Caco-2 (cell line): Measurements from ENCODE around the gene SLC25A31. TPM values are rescaled to one million over a fixed set of nuclear protein-coding genes. Genes with fewer than 3 reads are reported as not detected.

Experiments
- Bru-seq: library from RNA; stranded (reverse); fragments of 400-500 nt; gene quantifications from one replicate; lab custom pipeline; 2021; lab: Mats Ljungman, UMichigan
- BruChase-seq, 2 experiments: library from RNA; stranded (reverse); fragments of 400-500 nt; gene quantifications; one replicate each; lab custom pipeline; 2021; lab: Mats Ljungman, UMichigan
- BruUV-seq: library from RNA; stranded (reverse); fragments of 400-500 nt; replicated peaks from 2 replicates; lab custom pipeline; 2021; lab: Mats Ljungman, UMichigan
- CTCF ChIA-PET: fragments of 300-600 bp; sonication (Branson Sonifier 250); formaldehyde crosslinking; loops from one replicate; lab custom pipeline; 2022; ENCODE audit warnings: antibody characterized with exemption; lab: Charles Lee
- POLR2A ChIA-PET: fragments of 300-600 bp; sonication (Branson Sonifier 250); formaldehyde crosslinking; loops from one replicate; lab custom pipeline; 2022; ENCODE audit warnings: antibody characterized with exemption; lab: Charles Lee
- DNase-seq, 2 experiments: peaks; one replicate each; pipeline versions ENCODE4 v3.0.0 to v3.0.0-alpha.2; 2020 to 2022
- H3K27me3 ChIP-seq: replicated peaks from 2 replicates; pipeline ENCODE4 v1.6.0; 2011; ENCODE audit warnings: low read length; ENCODE audit not compliant: control insufficient read depth, insufficient read depth
- H3K36me3 ChIP-seq: 2 replicates; pipeline ENCODE4 v1.5.1; 2011; ENCODE audit warnings: low read length; ENCODE audit not compliant: control insufficient read depth, insufficient read depth
- H3K4me1 ChIP-seq: fragments of 250-450 bp; sonication (Bioruptor Pico); 2 replicates; pipeline ENCODE4 v1.5.1; 2020; ENCODE audit warnings: mild to moderate bottlenecking
- H3K4me3 ChIP-seq: 2 replicates; pipeline ENCODE4 v1.5.1; 2011; ENCODE audit warnings: low read depth, mild to moderate bottlenecking, control low read depth, low read length
- H3K9me3 ChIP-seq: fragments of 250-450 bp; sonication (Bioruptor Pico); 2 replicates; pipeline ENCODE4 v1.5.1; 2020; ENCODE audit warnings: mild to moderate bottlenecking, moderate library complexity
- H3K27ac Mint-ChIP-seq: one replicate; pipeline ENCODE4 v1.8.0; 2022; ENCODE audit warnings: mixed read lengths; ENCODE audit not compliant: unreplicated experiment
- H3K27me3 Mint-ChIP-seq: one replicate; pipeline ENCODE4 v1.8.0; 2022; ENCODE audit warnings: mixed read lengths; ENCODE audit not compliant: insufficient read depth, unreplicated experiment
- H3K36me3 Mint-ChIP-seq: one replicate; pipeline ENCODE4 v1.8.0; 2022; ENCODE audit warnings: mild to moderate bottlenecking, mixed read lengths; ENCODE audit not compliant: insufficient read depth, unreplicated experiment
- H3K4me1 Mint-ChIP-seq: one replicate; pipeline ENCODE4 v1.8.0; 2022; ENCODE audit warnings: low read depth, mixed read lengths; ENCODE audit not compliant: unreplicated experiment
- H3K4me3 Mint-ChIP-seq: one replicate; pipeline ENCODE4 v1.8.0; 2022; ENCODE audit warnings: mild to moderate bottlenecking, moderate library complexity, mixed read lengths; ENCODE audit not compliant: unreplicated experiment
- H3K9me3 Mint-ChIP-seq: one replicate; pipeline ENCODE4 v1.8.0; 2022; ENCODE audit warnings: mixed read lengths; ENCODE audit not compliant: unreplicated experiment
- intact Hi-C: fragments of 100-400 bp; cut with micrococcal nuclease; formaldehyde crosslinking; loops from one replicate; pipeline ENCODE4 v1.10.0; 2022; ENCODE audit not compliant: unreplicated experiment
- long read RNA-seq: library from polyadenylated mRNA; stranded (forward); transcript quantifications from one replicate; pipeline ENCODE4 v2.0.0, GENCODE V29; 2022
- total RNA-seq: library from RNA; stranded (reverse); gene quantifications from 2 replicates; pipeline ENCODE4 v1.2.3, GENCODE V29; 2022
- TF ChIP-seq, protein P1 (sequence below), 2 experiments: fragments of 200-600 bp in 1 of 2; IDR thresholded peaks; 1 replicate in 1 of 2; 2 replicates in 1 of 2; pipeline versions ENCODE4 v1.5.1 to v1.8.0; 2011 to 2022; ENCODE audit warnings: antibody characterized with exemption in 1 of 2, control low read depth in 1 of 2, inconsistent platforms in 1 of 2, low read depth in 1 of 2, low read length in 1 of 2, mild to moderate bottlenecking in 1 of 2, moderate library complexity in 1 of 2; ENCODE audit not compliant: insufficient read depth in 1 of 2, severe bottlenecking in 1 of 2, unreplicated experiment in 1 of 2

Gene SLC25A31
- total RNA-seq (not detected in 2 replicates), Bru-seq, nascent RNA (percentile 7 among the genes with signal in this experiment), BruChase-seq, experiment 1, labeled RNA remaining after a 2-hour chase (percentile 11 among the genes with signal in this experiment), BruChase-seq, experiment 2, labeled RNA remaining after a 6-hour chase (percentile 6 among the genes with signal in this experiment)
- long read RNA-seq = 0 reads

DNA sequence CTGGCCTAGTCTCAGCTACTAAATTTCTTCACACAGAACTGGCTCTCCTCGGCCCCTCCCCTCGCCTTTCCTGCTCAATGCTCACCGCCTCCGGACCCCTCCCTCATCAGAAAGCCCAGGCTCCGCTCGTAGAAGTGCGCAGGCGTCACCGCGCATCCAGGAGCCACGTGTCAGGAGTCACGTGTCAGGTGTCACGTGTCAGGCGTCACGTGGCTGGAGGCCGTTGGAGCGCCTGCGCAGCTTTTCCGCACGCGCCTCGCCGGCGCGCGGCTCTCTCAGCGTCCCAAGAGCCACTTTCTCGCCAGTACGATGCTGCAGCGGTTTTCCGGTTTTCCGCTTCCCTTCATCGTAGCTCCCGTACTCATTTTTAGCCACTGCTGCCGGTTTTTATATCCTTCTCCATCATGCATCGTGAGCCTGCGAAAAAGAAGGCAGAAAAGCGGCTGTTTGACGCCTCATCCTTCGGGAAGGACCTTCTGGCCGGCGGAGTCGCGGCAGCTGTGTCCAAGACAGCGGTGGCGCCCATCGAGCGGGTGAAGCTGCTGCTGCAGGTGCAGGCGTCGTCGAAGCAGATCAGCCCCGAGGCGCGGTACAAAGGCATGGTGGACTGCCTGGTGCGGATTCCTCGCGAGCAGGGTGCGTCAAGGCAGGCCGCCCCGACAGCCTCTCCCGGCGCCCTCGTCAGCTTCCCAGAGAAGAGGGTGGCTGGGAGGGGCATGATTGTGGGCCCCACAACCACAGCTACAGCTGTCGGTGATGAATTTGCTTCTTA lies at the start of gene SLC25A31:
Gene SLC25A31, plus strand, starts transcription at position 259 of the 772 bp plus-strand sequence. Its CDS starts 146 bp downstream, at position 405.
- no peaks in the 10 kb centered on the region for H3K4me1 ChIP-seq
- no peaks in the 10 kb centered on the region for H3K27me3 ChIP-seq
- H3K36me3 ChIP-seq = no peaks in the 10 kb centered on the region
- Mint-ChIP-seq H3K36me3 (no peaks in the 10 kb centered on the region), H3K27ac (no peak within 1 kb of the TSS), H3K4me3 (no peak within 1 kb of the TSS), H3K4me1 (no peaks in the 10 kb centered on the region), H3K27me3 (no peaks in the 10 kb centered on the region), H3K9me3 (no peaks in the 10 kb centered on the region)
- no peaks in the 10 kb centered on the region for H3K9me3 ChIP-seq
- no TSS peak for BruUV-seq
- TF ChIP-seq, protein P1, sequence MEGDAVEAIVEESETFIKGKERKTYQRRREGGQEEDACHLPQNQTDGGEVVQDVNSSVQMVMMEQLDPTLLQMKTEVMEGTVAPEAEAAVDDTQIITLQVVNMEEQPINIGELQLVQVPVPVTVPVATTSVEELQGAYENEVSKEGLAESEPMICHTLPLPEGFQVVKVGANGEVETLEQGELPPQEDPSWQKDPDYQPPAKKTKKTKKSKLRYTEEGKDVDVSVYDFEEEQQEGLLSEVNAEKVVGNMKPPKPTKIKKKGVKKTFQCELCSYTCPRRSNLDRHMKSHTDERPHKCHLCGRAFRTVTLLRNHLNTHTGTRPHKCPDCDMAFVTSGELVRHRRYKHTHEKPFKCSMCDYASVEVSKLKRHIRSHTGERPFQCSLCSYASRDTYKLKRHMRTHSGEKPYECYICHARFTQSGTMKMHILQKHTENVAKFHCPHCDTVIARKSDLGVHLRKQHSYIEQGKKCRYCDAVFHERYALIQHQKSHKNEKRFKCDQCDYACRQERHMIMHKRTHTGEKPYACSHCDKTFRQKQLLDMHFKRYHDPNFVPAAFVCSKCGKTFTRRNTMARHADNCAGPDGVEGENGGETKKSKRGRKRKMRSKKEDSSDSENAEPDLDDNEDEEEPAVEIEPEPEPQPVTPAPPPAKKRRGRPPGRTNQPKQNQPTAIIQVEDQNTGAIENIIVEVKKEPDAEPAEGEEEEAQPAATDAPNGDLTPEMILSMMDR (IDR thresholded peaks at IDR 0.05; ENCODE audit: insufficient read depth in 1 of 2, low read depth in 1 of 2, low read length in 1 of 2, severe bottlenecking in 1 of 2, unreplicated experiment in 1 of 2) = no peak
- ChIA-PET CTCF (no interaction called here), POLR2A (no interaction called here)
- DNase-seq = no peak
- H3K4me3 ChIP-seq = no peak within 1 kb of the TSS
- intact Hi-C loops = loop anchor here (5.0 kb wide), 1 partner anchor 108 kb away; no protein-coding TSS in a partner anchor

DNA sequence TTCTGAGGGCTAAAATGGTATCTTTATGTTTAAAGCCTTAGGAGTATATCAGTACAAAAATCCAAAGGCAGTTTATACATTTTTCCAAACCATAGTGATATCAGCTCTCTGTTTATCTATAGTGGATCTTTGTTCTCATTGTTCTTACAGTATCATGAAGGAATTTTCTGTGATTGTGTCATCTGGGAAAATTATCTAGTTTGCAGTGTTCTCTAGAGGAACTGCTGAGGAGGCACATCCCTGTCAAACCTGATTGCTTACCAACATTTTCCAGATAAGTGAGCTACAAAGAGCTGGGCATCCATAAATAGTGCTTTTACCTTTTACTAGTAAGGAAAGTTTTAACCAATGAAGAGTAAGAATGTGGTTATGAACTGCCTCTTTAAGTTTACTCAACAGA lies 44.9 kb upstream of the SLC25A31 start:
- CTCF ChIA-PET = interaction anchor here (0.5 to 1.2 kb wide), 2 partner anchors 53 to 228 kb away, joined by 4 to 6 read pairs; partner anchors contain the start of gene INTU
- H3K9me3 Mint-ChIP-seq = no peaks in the 10 kb centered on the region
- Histone ChIP-seq H3K4me3 (no peak overlapping the region), H3K9me3 (no peaks in the 10 kb centered on the region), H3K36me3 (no peaks in the 10 kb centered on the region), H3K4me1 (peaks cover 23% of the 10 kb centered on the region; the same call in 1 of the 2 replicates), H3K27me3 (no peaks in the 10 kb centered on the region)
- H3K27ac Mint-ChIP-seq = no peak overlapping the region
- TF ChIP-seq, protein P1 (IDR thresholded peaks at IDR 0.05; ENCODE audit: insufficient read depth in 1 of 2, low read depth in 1 of 2, low read length in 1 of 2, severe bottlenecking in 1 of 2, unreplicated experiment in 1 of 2) = no peak
- intact Hi-C loops = no loop called here
- H3K36me3 Mint-ChIP-seq = no peaks in the 10 kb centered on the region
- BruUV-seq = no TSS peak
- DNase-seq = no peak
- H3K4me1 Mint-ChIP-seq = peaks cover 7% of the 10 kb centered on the region
- H3K4me3 Mint-ChIP-seq = no peak overlapping the region
- POLR2A ChIA-PET = no interaction called here
- no peaks in the 10 kb centered on the region for H3K27me3 Mint-ChIP-seq

DNA sequence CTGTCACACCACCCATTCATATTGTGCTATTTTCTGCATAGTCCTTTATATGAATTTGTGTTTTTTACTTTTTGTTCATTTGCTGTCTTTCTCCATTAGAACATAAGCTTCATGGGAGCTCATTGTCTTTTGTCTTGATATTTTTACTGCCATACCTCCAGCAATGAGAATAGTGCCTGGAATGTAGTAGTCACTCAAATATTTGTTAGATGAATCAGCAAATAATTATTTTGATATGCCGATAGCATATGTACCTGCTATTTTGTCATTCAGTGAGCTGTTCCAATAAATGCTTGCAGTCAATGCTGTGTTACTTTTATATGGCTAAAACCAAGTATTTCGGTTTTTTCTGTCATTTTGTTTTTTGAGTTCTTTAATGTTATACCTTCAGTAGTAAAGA lies 43.5 kb upstream of the SLC25A31 start:
- intact Hi-C loops = no loop called here
- no peak for DNase-seq
- Mint-ChIP-seq H3K27me3 (no peaks in the 10 kb centered on the region), H3K9me3 (no peaks in the 10 kb centered on the region), H3K36me3 (no peaks in the 10 kb centered on the region), H3K27ac (no peak overlapping the region), H3K4me3 (no peak overlapping the region), H3K4me1 (peaks cover 7% of the 10 kb centered on the region)
- Histone ChIP-seq H3K27me3 (no peaks in the 10 kb centered on the region), H3K4me1 (peaks cover 23% of the 10 kb centered on the region; the same call in 1 of the 2 replicates), H3K9me3 (no peaks in the 10 kb centered on the region), H3K4me3 (no peak overlapping the region), H3K36me3 (no peaks in the 10 kb centered on the region)
- CTCF ChIA-PET = no interaction called here
- POLR2A ChIA-PET = interaction anchor here (1.1 kb wide), 1 partner anchor 54 kb away, joined by 3 read pairs; the partner anchor contains the start of gene INTU
- no TSS peak for BruUV-seq
- TF ChIP-seq, protein P1 (IDR thresholded peaks at IDR 0.05; ENCODE audit: insufficient read depth in 1 of 2, low read depth in 1 of 2, low read length in 1 of 2, severe bottlenecking in 1 of 2, unreplicated experiment in 1 of 2) = no peak
